Stimulated activated CD8-positive, alpha-beta memory T cell treated with anti-CD3 and anti-CD28 coated beads, Interleukin-7, amount 100 ng/mL, for 1 hour (primary cell): Measurements from ENCODE around the gene UBE3D.

Experiments used
- DNase-seq, 2 donors: peaks; one replicate each; pipeline ENCODE4 v3.0.0-alpha.2; 2020; ENCODE audit warnings: low read depth in 2 of 2

UBE3D gene

GRCh38 chr6:83065511-83066192, at the start of gene UBE3D:
UBE3D (minus strand) TSS chr6:83065841; CDS start chr6:83065718, 123 bp downstream.
- peak; percentile 80 to 88 for DNase-seq

GRCh38 chr6:83114164-83114563, 48.5 kb upstream of the UBE3D start:
- DNase-seq: no peak

- no peak for DNase-seq
Measured at GRCh38 chr6:83113258-83113657, 47.6 kb upstream of the UBE3D start.

- DNase-seq: no peak
Measured at GRCh38 chr6:83108378-83108777, 42.7 kb upstream of the UBE3D start.

- DNase-seq: no peak
Measured at GRCh38 chr6:83098589-83098988, 32.9 kb upstream of the UBE3D start.

GRCh38 chr6:83097675-83098074, 32.0 kb upstream of the UBE3D start:
- no peak for DNase-seq

GRCh38 chr6:83097204-83097603, 31.6 kb upstream of the UBE3D start:
- no peak for DNase-seq

- DNase-seq: no peak
Measured at GRCh38 chr6:83096791-83097190, 31.1 kb upstream of the UBE3D start.

- DNase-seq: no peak
Measured at GRCh38 chr6:83092756-83093399, 27.2 kb upstream of the UBE3D start.

- DNase-seq: no peak
Measured at GRCh38 chr6:83086751-83087150, 21.1 kb upstream of the UBE3D start.

- DNase-seq: no peak
Measured at GRCh38 chr6:83083476-83083875, 17.8 kb upstream of the UBE3D start.

- no peak for DNase-seq
Measured at GRCh38 chr6:83073615-83074014, 8.0 kb upstream of the UBE3D start.

- DNase-seq: no peak
Measured at GRCh38 chr6:83072726-83073125, 7.1 kb upstream of the UBE3D start.

GRCh38 chr6:83071707-83072106, 6.1 kb upstream of the UBE3D start:
- DNase-seq: no peak

- no peak for DNase-seq
Measured at GRCh38 chr6:83071023-83071422, 5.4 kb upstream of the UBE3D start.

GRCh38 chr6:83069633-83070032, 4.0 kb upstream of the UBE3D start:
- DNase-seq: no peak

GRCh38 chr6:83068616-83069015, 3.0 kb upstream of the UBE3D start:
- DNase-seq: no peak

GRCh38 chr6:83067448-83068439, 2.1 kb upstream of the UBE3D start, which contains the start of gene DOP1A:
DOP1A (plus strand) TSS chr6:83067671; CDS start chr6:83096978, 29,307 bp downstream.
- peak; percentile 91 to 95 for DNase-seq

- no peak for DNase-seq
Measured at GRCh38 chr6:83062225-83062624, 3.4 kb downstream of the UBE3D start.

- DNase-seq: no peak
Measured at GRCh38 chr6:83061190-83061589, 4.5 kb downstream of the UBE3D start.

- no peak for DNase-seq
Measured at GRCh38 chr6:83057705-83058321, 7.8 kb downstream of the UBE3D start.
